ENCODE results near the gene SEC23A. TPM values are rescaled to one million over a fixed set of nuclear protein-coding genes. Genes with fewer than 3 reads are reported as not detected.

The SEC23A gene
- total RNA-seq, 1 experiment from 2014 or later: 42.0 TPM

GRCh38 chr14:39043352-39043943 is 59.6 kb downstream of the SEC23A start:
- Histone ChIP-seq H2AFZ (no peak overlapping the region), H3K79me2 (ENCODE audit: low read depth) (no peaks in the 10 kb centered on the region), H3K27me3 (ENCODE audit: insufficient read depth, low read depth) (no peaks in the 10 kb centered on the region), H3K36me3 (ENCODE audit: low read depth) (peaks cover 3% of the 10 kb centered on the region; the same call in 1 of the 2 replicates), H3K9me3 (ENCODE audit: insufficient read depth, low read depth) (no peaks in the 10 kb centered on the region), H3K4me3 (no peak overlapping the region), H3K4me2 (no peak overlapping the region), H3K4me1 (replicated peaks; ENCODE audit: insufficient read depth) (no peaks in the 10 kb centered on the region), H3K9me2 (ENCODE audit: insufficient read depth) (no peaks in the 10 kb centered on the region; the same call in 1 of the 2 replicates), H4K20me1 (ENCODE audit: insufficient read depth) (no peaks in the 10 kb centered on the region), H3K27ac (no peak overlapping the region), H3F3A (ENCODE audit: insufficient read depth, low read depth) (no peaks in the 10 kb centered on the region)
- intact Hi-C loops (cut with micrococcal nuclease; ENCODE audit: unreplicated experiment): no loop called here
- ChIA-PET POLR2A (ENCODE audit: unreplicated experiment) (no interaction called here), CTCF (no interaction called here)
- no peak for DNase-seq
- BruUV-seq (replicated peaks): no TSS peak
- no peak for TF ChIP-seq CTCF (conservative IDR thresholded peaks at IDR 0.05)
- no peak for TF ChIP-seq EZH2 (IDR thresholded peaks at IDR 0.05; ENCODE audit: low read depth)

- no peaks in the 10 kb centered on the region for H4K20me1 ChIP-seq (ENCODE audit: insufficient read depth)
- H3K27ac ChIP-seq: no peak overlapping the region
- H3F3A ChIP-seq (ENCODE audit: insufficient read depth, low read depth): no peaks in the 10 kb centered on the region
- no peaks in the 10 kb centered on the region; the same call in 1 of the 2 replicates for H3K9me2 ChIP-seq (ENCODE audit: insufficient read depth)
- H3K79me2 ChIP-seq (ENCODE audit: low read depth): no peaks in the 10 kb centered on the region
- DNase-seq: no peak
- no TSS peak for BruUV-seq (replicated peaks)
- H2AFZ ChIP-seq: no peak overlapping the region
- no peaks in the 10 kb centered on the region for H3K9me3 ChIP-seq (ENCODE audit: insufficient read depth, low read depth)
- intact Hi-C loops (cut with micrococcal nuclease; ENCODE audit: unreplicated experiment): no loop called here
- peaks cover 8% of the 10 kb centered on the region; the same call in 1 of the 2 replicates for H3K36me3 ChIP-seq (ENCODE audit: low read depth)
- no peaks in the 10 kb centered on the region for H3K27me3 ChIP-seq (ENCODE audit: insufficient read depth, low read depth)
- no peak overlapping the region for H3K4me3 ChIP-seq
- H3K4me2 ChIP-seq: no peak overlapping the region
- H3K4me1 ChIP-seq (replicated peaks; ENCODE audit: insufficient read depth): no peaks in the 10 kb centered on the region
- ChIA-PET CTCF (interaction anchor here (0.5 kb wide), 1 partner anchor 273 kb away, joined by 10 read pairs; no protein-coding TSS in a partner anchor), POLR2A (ENCODE audit: unreplicated experiment) (no interaction called here)
- TF ChIP-seq CTCF (conservative IDR thresholded peaks at IDR 0.05) (no peak), EZH2 (IDR thresholded peaks at IDR 0.05; ENCODE audit: low read depth) (no peak)
Measured at GRCh38 chr14:39040529-39040928, 62.5 kb downstream of the SEC23A start.

GRCh38 chr14:39038542-39038941 is 64.5 kb downstream of the SEC23A start:
- no peaks in the 10 kb centered on the region for H3K79me2 ChIP-seq (ENCODE audit: low read depth)
- no peaks in the 10 kb centered on the region for H4K20me1 ChIP-seq (ENCODE audit: insufficient read depth)
- intact Hi-C loops (cut with micrococcal nuclease; ENCODE audit: unreplicated experiment): no loop called here
- H3F3A ChIP-seq (ENCODE audit: insufficient read depth, low read depth): no peaks in the 10 kb centered on the region
- TF ChIP-seq CTCF (conservative IDR thresholded peaks at IDR 0.05): no peak
- no peak for TF ChIP-seq EZH2 (IDR thresholded peaks at IDR 0.05; ENCODE audit: low read depth)
- CTCF ChIA-PET: no interaction called here
- no peaks in the 10 kb centered on the region for H3K4me1 ChIP-seq (replicated peaks; ENCODE audit: insufficient read depth)
- peaks cover 8% of the 10 kb centered on the region; the same call in 1 of the 2 replicates for H3K36me3 ChIP-seq (ENCODE audit: low read depth)
- BruUV-seq (replicated peaks): no TSS peak
- no peak for DNase-seq
- H3K27ac ChIP-seq: no peak overlapping the region
- H3K27me3 ChIP-seq (ENCODE audit: insufficient read depth, low read depth): no peaks in the 10 kb centered on the region
- H3K9me3 ChIP-seq (ENCODE audit: insufficient read depth, low read depth): no peaks in the 10 kb centered on the region
- POLR2A ChIA-PET (ENCODE audit: unreplicated experiment): no interaction called here
- H3K4me2 ChIP-seq: no peak overlapping the region
- H2AFZ ChIP-seq: no peak overlapping the region
- no peak overlapping the region for H3K4me3 ChIP-seq
- no peaks in the 10 kb centered on the region; the same call in 1 of the 2 replicates for H3K9me2 ChIP-seq (ENCODE audit: insufficient read depth)

Measured in PC-9 (cell line).